Testis (tissue), 2 donors: ENCODE results near the gene PET100.

Experiments
- CTCF ChIP-seq, 3 experiments: fragments of 450-650 bp in 2 of 3; fragments of 200-600 bp in 1 of 3; sonication (generic) in 1 of 3; IDR thresholded peaks; one replicate each; pipeline ENCODE4 v1.5.1; 2016 to 2019; ENCODE audit warnings: antibody characterized with exemption in 3 of 3, mild to moderate bottlenecking in 2 of 3, moderate library complexity in 1 of 3
- POLR2A ChIP-seq: fragments of 450-650 bp; IDR thresholded peaks from one replicate; pipeline ENCODE4 v1.6.1; 2017; ENCODE audit warnings: antibody characterized with exemption, mild to moderate bottlenecking, moderate library complexity

GRCh38 chr19:7641290-7642276 lies 12.0 kb downstream of the PET100 start:
- TF ChIP-seq CTCF (IDR thresholded peaks at IDR 0.05) (no peak), POLR2A (no peak)
